GM23248 (cell line): ENCODE measurements around the gene SLC2A1.

ENCODE experiments used
- EZH2 ChIP-seq: fragments of 200-600 bp; sonication (generic); IDR thresholded peaks from 2 replicates; pipeline ENCODE4 v1.6.1; 2018; ENCODE audit warnings: antibody characterized with exemption, mild to moderate bottlenecking; ENCODE audit not compliant: insufficient read depth, poor library complexity, severe bottlenecking
- EZH2phosphoT487 ChIP-seq: fragments of 200-600 bp; sonication (generic); IDR thresholded peaks from 2 replicates; pipeline ENCODE4 v1.6.1; 2018; ENCODE audit warnings: antibody characterized with exemption, moderate library complexity, mild to moderate bottlenecking, low read depth; ENCODE audit not compliant: insufficient read depth

DNA sequence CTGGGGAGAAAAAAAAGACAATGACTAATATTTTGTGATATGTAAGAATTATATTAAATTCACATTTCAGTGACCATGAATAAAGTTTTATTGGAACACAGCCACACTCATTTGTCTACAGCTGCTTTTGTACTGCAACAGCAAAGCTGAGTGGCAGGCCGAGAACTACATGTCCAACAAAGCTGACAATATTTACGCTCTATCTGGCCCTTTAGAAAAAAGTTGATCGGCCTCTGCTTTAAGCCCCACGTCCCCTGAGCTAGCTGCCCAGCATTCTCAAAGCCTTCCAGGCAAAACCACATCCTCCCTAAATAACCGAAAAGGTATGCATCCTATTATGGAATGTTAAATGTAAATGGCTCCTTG, 8.6 kb downstream of the SLC2A1 start:
- TF ChIP-seq EZH2phosphoT487 (no peak), EZH2 (no peak)
